ENCODE data around the gene DNAJB11.

DNA sequence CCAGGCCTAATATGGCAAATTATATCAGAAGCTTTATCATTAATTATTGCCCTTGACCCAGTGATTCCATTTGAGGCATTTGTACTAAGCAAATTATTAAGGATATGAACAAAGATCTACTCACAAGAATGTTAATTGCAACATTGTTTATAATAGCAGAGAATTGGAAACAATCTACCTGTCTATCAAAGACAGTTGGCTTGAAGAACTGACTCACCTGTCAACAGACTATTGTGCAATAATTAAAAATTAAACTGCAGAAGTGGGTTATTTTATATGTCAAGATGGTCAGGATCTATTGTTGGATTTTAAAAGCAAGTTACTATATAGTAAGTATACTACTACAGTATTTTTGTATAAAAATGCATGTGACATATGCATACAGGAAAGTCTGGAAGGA, 63.0 kb downstream of the DNAJB11 start:
- TF ChIP-seq, protein P1, sequence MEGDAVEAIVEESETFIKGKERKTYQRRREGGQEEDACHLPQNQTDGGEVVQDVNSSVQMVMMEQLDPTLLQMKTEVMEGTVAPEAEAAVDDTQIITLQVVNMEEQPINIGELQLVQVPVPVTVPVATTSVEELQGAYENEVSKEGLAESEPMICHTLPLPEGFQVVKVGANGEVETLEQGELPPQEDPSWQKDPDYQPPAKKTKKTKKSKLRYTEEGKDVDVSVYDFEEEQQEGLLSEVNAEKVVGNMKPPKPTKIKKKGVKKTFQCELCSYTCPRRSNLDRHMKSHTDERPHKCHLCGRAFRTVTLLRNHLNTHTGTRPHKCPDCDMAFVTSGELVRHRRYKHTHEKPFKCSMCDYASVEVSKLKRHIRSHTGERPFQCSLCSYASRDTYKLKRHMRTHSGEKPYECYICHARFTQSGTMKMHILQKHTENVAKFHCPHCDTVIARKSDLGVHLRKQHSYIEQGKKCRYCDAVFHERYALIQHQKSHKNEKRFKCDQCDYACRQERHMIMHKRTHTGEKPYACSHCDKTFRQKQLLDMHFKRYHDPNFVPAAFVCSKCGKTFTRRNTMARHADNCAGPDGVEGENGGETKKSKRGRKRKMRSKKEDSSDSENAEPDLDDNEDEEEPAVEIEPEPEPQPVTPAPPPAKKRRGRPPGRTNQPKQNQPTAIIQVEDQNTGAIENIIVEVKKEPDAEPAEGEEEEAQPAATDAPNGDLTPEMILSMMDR (IDR thresholded peaks at IDR 0.05), result no peak
- no peak for TF ChIP-seq EZH2 (IDR thresholded peaks at IDR 0.05; ENCODE audit: borderline replicate concordance, insufficient read depth, low read depth, low read length, poor library complexity, severe bottlenecking)

Data from B cell (primary cell).